GM15510 (cell line): ENCODE measurements around the gene GPATCH11.

Source experiments
- POLR2A ChIP-seq: IDR thresholded peaks from 3 replicates; pipeline ENCODE4 v1.6.1; 2011; ENCODE audit warnings: borderline replicate concordance; ENCODE audit not compliant: insufficient read length; ENCODE audit errors: extremely low read depth

Gene GPATCH11

GRCh38 chr2:37083873-37084794 lies at the start of gene GPATCH11, which contains the start of gene HEATR5B:
GPATCH11 (plus strand) TSS chr2:37084518; CDS start chr2:37088382, 3,864 bp downstream.
HEATR5B (minus strand) TSS chr2:37084372; CDS start chr2:37083414, 958 bp downstream.
- peak; percentile 78 for TF ChIP-seq POLR2A

GRCh38 chr2:37037771-37038170 lies 46.5 kb upstream of the GPATCH11 start:
- TF ChIP-seq POLR2A, result no peak

- TF ChIP-seq POLR2A, result no peak
These were observed 44.7 kb upstream of the GPATCH11 start for GRCh38 chr2:37039580-37039979.

GRCh38 chr2:37052600-37053332 lies 31.6 kb upstream of the GPATCH11 start:
- TF ChIP-seq POLR2A, result no peak

GRCh38 chr2:37059841-37060240 lies 24.5 kb upstream of the GPATCH11 start:
- no peak for TF ChIP-seq POLR2A

- TF ChIP-seq POLR2A, result no peak
These were observed 23.9 kb upstream of the GPATCH11 start for GRCh38 chr2:37060446-37060845.

- no peak for TF ChIP-seq POLR2A
These were observed 23.2 kb upstream of the GPATCH11 start for GRCh38 chr2:37061013-37061711.

GRCh38 chr2:37061776-37062175 lies 22.5 kb upstream of the GPATCH11 start:
- no peak for TF ChIP-seq POLR2A

GRCh38 chr2:37068686-37069085 lies 15.6 kb upstream of the GPATCH11 start:
- no peak for TF ChIP-seq POLR2A

- no peak for TF ChIP-seq POLR2A
These were observed 13.4 kb upstream of the GPATCH11 start for GRCh38 chr2:37070931-37071330.

GRCh38 chr2:37080266-37080665 lies 4.1 kb upstream of the GPATCH11 start:
- TF ChIP-seq POLR2A, result no peak

GRCh38 chr2:37080689-37081088 lies 3.6 kb upstream of the GPATCH11 start:
- TF ChIP-seq POLR2A, result no peak

- no peak for TF ChIP-seq POLR2A
These were observed 479 bp downstream of the GPATCH11 start for GRCh38 chr2:37084797-37085196.

GRCh38 chr2:37085731-37086147 lies 1.4 kb downstream of the GPATCH11 start:
- TF ChIP-seq POLR2A, result no peak

GRCh38 chr2:37090019-37090477 lies 5.7 kb downstream of the GPATCH11 start:
- TF ChIP-seq POLR2A, result no peak
